IMR-90 (cell line): ENCODE data around the gene KDSR. TPM values are rescaled to one million over a fixed set of nuclear protein-coding genes. Genes with fewer than 3 reads are reported as not detected.

Source experiments
- ATAC-seq: fragments of 200-7000 bp; cut with Tn5 transposase; 2 replicates; pipeline ENCODE4 v1.9.1; 2020; ENCODE audit warnings: low read depth, mild to moderate bottlenecking, moderate library complexity
- BruUV-seq: library from RNA; stranded (reverse); fragments of 400-500 nt; replicated peaks from 2 replicates; lab custom pipeline; 2021; lab: Mats Ljungman, UMichigan
- CTCF ChIA-PET: fragments of 300-600 bp; formaldehyde crosslinking; extraction: SDS; loops from one replicate; lab custom pipeline; 2021; ENCODE audit warnings: antibody characterized with exemption; lab: Yijun Ruan, JAX
- POLR2A ChIA-PET: fragments of 300-600 bp; sonication (Branson Sonifier 250); formaldehyde crosslinking; loops from one replicate; lab custom pipeline; 2022; ENCODE audit warnings: antibody characterized with exemption; ENCODE audit not compliant: unreplicated experiment; lab: Charles Lee
- DNase-seq: peaks from one replicate; pipeline ENCODE4 v3.0.0; 2013
- H2AFZ ChIP-seq: replicated peaks from 2 replicates; pipeline ENCODE3; 2013; ENCODE audit warnings: low read length, mild to moderate bottlenecking; ENCODE audit not compliant: poor library complexity
- H2AK5ac ChIP-seq: 2 replicates; pipeline ENCODE4 v1.6.1; 2013; ENCODE audit warnings: low read depth, low read length, inconsistent platforms
- H2AK9ac ChIP-seq: replicated peaks from 2 replicates; pipeline ENCODE3; 2013; ENCODE audit warnings: mild to moderate bottlenecking, low read depth, low read length, moderate library complexity; ENCODE audit not compliant: poor library complexity
- H2BK120ac ChIP-seq: 2 replicates; pipeline ENCODE4 v1.6.1; 2013; ENCODE audit warnings: low read depth, low read length, inconsistent platforms
- H2BK15ac ChIP-seq: 3 replicates; pipeline ENCODE4 v1.6.1; 2013; ENCODE audit warnings: low read depth, low read length, inconsistent platforms
- H2BK20ac ChIP-seq: 2 replicates; pipeline ENCODE4 v1.6.1; 2013; ENCODE audit warnings: low read depth, mild to moderate bottlenecking, inconsistent platforms, low read length, moderate library complexity
- H2BK5ac ChIP-seq: 2 replicates; pipeline ENCODE4 v1.6.1; 2013; ENCODE audit warnings: mild to moderate bottlenecking, low read depth, low read length, inconsistent platforms; ENCODE audit not compliant: poor library complexity, severe bottlenecking
- H3K14ac ChIP-seq: replicated peaks from 2 replicates; pipeline ENCODE4 v1.6.1; 2013; ENCODE audit warnings: low read depth, low read length, inconsistent platforms
- H3K18ac ChIP-seq: 2 replicates; pipeline ENCODE4 v1.6.1; 2013; ENCODE audit warnings: low read depth, low read length, control low read depth
- H3K23ac ChIP-seq: 2 replicates; pipeline ENCODE4 v1.6.1; 2013; ENCODE audit warnings: low read depth, low read length, inconsistent platforms
- H3K27ac ChIP-seq: 2 replicates; pipeline ENCODE4 v1.5.1; 2013; ENCODE audit warnings: mild to moderate bottlenecking, control low read depth, low read length; ENCODE audit not compliant: insufficient read depth
- H3K27me3 ChIP-seq: 2 replicates; pipeline ENCODE4 v1.6.1; 2013; ENCODE audit warnings: low read length; ENCODE audit not compliant: control insufficient read depth, insufficient read depth
- H3K36me3 ChIP-seq: 2 replicates; pipeline ENCODE4 v1.6.1; 2013; ENCODE audit warnings: low read length, mixed read lengths; ENCODE audit not compliant: control insufficient read depth, insufficient read depth
- H3K4ac ChIP-seq: 2 replicates; pipeline ENCODE4 v1.6.1; 2013; ENCODE audit warnings: low read depth, low read length, inconsistent platforms
- H3K4me1 ChIP-seq: 2 replicates; pipeline ENCODE4 v1.6.1; 2013; ENCODE audit warnings: low read length, mixed read lengths; ENCODE audit not compliant: control insufficient read depth, insufficient read depth
- H3K4me2 ChIP-seq: 2 replicates; pipeline ENCODE4 v1.6.1; 2013; ENCODE audit warnings: low read depth, mild to moderate bottlenecking, control low read depth, low read length, moderate library complexity
- H3K4me3 ChIP-seq: 2 replicates; pipeline ENCODE4 v1.5.1; 2013; ENCODE audit warnings: low read depth, mild to moderate bottlenecking, control low read depth, low read length, moderate library complexity; ENCODE audit not compliant: insufficient read depth
- H3K56ac ChIP-seq: 2 replicates; pipeline ENCODE4 v1.6.1; 2013; ENCODE audit warnings: low read length, inconsistent platforms; ENCODE audit not compliant: insufficient read depth; ENCODE audit errors: extremely low read depth
- H3K79me1 ChIP-seq, 2 experiments: 2 replicates each; pipeline ENCODE4 v1.6.1; 2013; ENCODE audit warnings: low read length in 2 of 2, inconsistent platforms in 1 of 2, low read depth in 1 of 2
- H3K9ac ChIP-seq: 2 replicates; pipeline ENCODE4 v1.6.1; 2013; ENCODE audit warnings: low read depth, low read length, control low read depth
- H3K9me1 ChIP-seq: 2 replicates; pipeline ENCODE4 v1.6.1; 2013; ENCODE audit warnings: low read length, inconsistent platforms; ENCODE audit not compliant: insufficient read depth
- H3K9me3 ChIP-seq: 2 replicates; pipeline ENCODE4 v1.6.1; 2013; ENCODE audit warnings: low read length; ENCODE audit not compliant: control insufficient read depth, insufficient read depth
- H4K20me1 ChIP-seq: 2 replicates; pipeline ENCODE4 v1.6.1; 2013; ENCODE audit warnings: low read length, inconsistent platforms; ENCODE audit not compliant: insufficient read depth
- H4K5ac ChIP-seq: 2 replicates; pipeline ENCODE4 v1.6.1; 2013; ENCODE audit warnings: mild to moderate bottlenecking, low read depth, low read length, control low read depth
- H4K8ac ChIP-seq, 2 experiments: 2 replicates each; pipeline ENCODE4 v1.6.1; 2013; ENCODE audit warnings: low read depth in 2 of 2, low read length in 2 of 2, control low read depth in 1 of 2, inconsistent platforms in 1 of 2
- H4K91ac ChIP-seq: 2 replicates; pipeline ENCODE4 v1.6.1; 2013; ENCODE audit warnings: low read depth, low read length, inconsistent platforms; ENCODE audit not compliant: insufficient read depth
- BHLHE40 ChIP-seq: fragments of 150-350 bp; IDR thresholded peaks from 2 replicates; pipeline ENCODE4 v1.6.1; 2016; ENCODE audit warnings: mild to moderate bottlenecking, low read depth, low read length
- CEBPB ChIP-seq: IDR thresholded peaks from 2 replicates; pipeline ENCODE4 v1.6.1; 2012; ENCODE audit warnings: low read depth, low read length, improper control_type of control experiment
- CHD1 ChIP-seq: IDR thresholded peaks from 2 replicates; pipeline ENCODE4 v1.6.1; 2012; ENCODE audit warnings: low read depth, low read length, improper control_type of control experiment
- CTCF ChIP-seq: conservative IDR thresholded peaks from 2 replicates; pipeline ENCODE4 v1.5.1; 2012; ENCODE audit warnings: mild to moderate bottlenecking, low read depth, low read length, improper control_type of control experiment
- ELK1 ChIP-seq: fragments of 150-350 bp; IDR thresholded peaks from 2 replicates; pipeline ENCODE4 v1.6.1; 2016; ENCODE audit warnings: low read depth, mild to moderate bottlenecking, low read length, moderate library complexity, borderline replicate concordance
- FOS ChIP-seq: fragments of 150-350 bp; IDR thresholded peaks from 2 replicates; pipeline ENCODE4 v1.6.1; 2016; ENCODE audit warnings: low read depth, low read length
- MAFK ChIP-seq: IDR thresholded peaks from 2 replicates; pipeline ENCODE4 v1.6.1; 2012; ENCODE audit warnings: low read depth, low read length, improper control_type of control experiment
- MAZ ChIP-seq: IDR thresholded peaks from 2 replicates; pipeline ENCODE4 v1.6.1; 2012; ENCODE audit warnings: low read depth, mild to moderate bottlenecking, low read length, improper control_type of control experiment, moderate library complexity, borderline replicate concordance
- MXI1 ChIP-seq: IDR thresholded peaks from 2 replicates; pipeline ENCODE4 v1.6.1; 2012; ENCODE audit warnings: low read depth, mild to moderate bottlenecking, low read length, moderate library complexity, borderline replicate concordance
- NFE2L2 ChIP-seq: fragments of 150-350 bp; IDR thresholded peaks from 2 replicates; pipeline ENCODE4 v1.6.1; 2016; ENCODE audit warnings: low read depth, mild to moderate bottlenecking, low read length
- POLR2A ChIP-seq: IDR thresholded peaks from 2 replicates; pipeline ENCODE4 v1.6.1; 2012; ENCODE audit warnings: mild to moderate bottlenecking, low read depth, low read length
- RAD21 ChIP-seq: IDR thresholded peaks from 2 replicates; pipeline ENCODE4 v1.6.1; 2012; ENCODE audit warnings: low read length, improper control_type of control experiment
- RCOR1 ChIP-seq: IDR thresholded peaks from 2 replicates; pipeline ENCODE4 v1.6.1; 2012; ENCODE audit warnings: mild to moderate bottlenecking, low read length, improper control_type of control experiment; ENCODE audit not compliant: insufficient replicate concordance
- RFX5 ChIP-seq: IDR thresholded peaks from 2 replicates; pipeline ENCODE4 v1.8.0; 2012; ENCODE audit warnings: low read depth, mild to moderate bottlenecking, low read length, moderate library complexity
- SMC3 ChIP-seq: fragments of 150-350 bp; IDR thresholded peaks from 2 replicates; pipeline ENCODE4 v1.6.1; 2016; ENCODE audit warnings: low read depth, mild to moderate bottlenecking, antibody characterized with exemption, low read length, moderate library complexity
- USF2 ChIP-seq: fragments of 150-350 bp; IDR thresholded peaks from 2 replicates; pipeline ENCODE4 v1.6.1; 2017; ENCODE audit warnings: mild to moderate bottlenecking, antibody characterized with exemption, low read length, low read depth
- WGBS, 2 experiments: methylation state at CpG; one replicate each; pipeline versions ENCODE4 v1.1.5 to v1.1.7; 2013; ENCODE audit warnings: missing lambda C conversion rate in 2 of 2; ENCODE audit not compliant: insufficient read length in 1 of 2; ENCODE audit errors: extremely low coverage in 2 of 2; 5-methylcytosine and 5-hydroxymethylcytosine counted together
- dilution Hi-C: fragments of 300-500 bp; cut with HindIII; formaldehyde crosslinking; loops from one replicate; pipeline ENCODE4 v1.14.3; 2018; ENCODE audit warnings: low sequenced_read_pairs; ENCODE audit not compliant: unreplicated experiment
- in situ Hi-C: fragments of 300-500 bp; cut with MboI; formaldehyde crosslinking; loops from 3 replicates; pipeline ENCODE4 v1.14.3; 2019; ENCODE audit warnings: low sequenced_read_pairs, inconsistent platforms, mixed read lengths
- intact Hi-C: fragments of 100-400 bp; cut with micrococcal nuclease; formaldehyde crosslinking; loops from 2 replicates; pipeline ENCODE4 v1.10.0; 2022
- polyA plus RNA-seq, 3 experiments: library from polyadenylated mRNA; depleted of rRNA; stranded (reverse); fragments of >200 nt; gene quantifications; 2 replicates each; pipeline ENCODE4 v1.2.3, GENCODE V29; 2012; ENCODE audit warnings: low replicate concordance in 1 of 3
- total RNA-seq: library from RNA; depleted of rRNA; stranded (reverse); fragments of >200 nt; gene quantifications from 2 replicates; pipeline ENCODE4 v1.2.3, GENCODE V29; 2012

Gene KDSR
- total and polyA plus RNA-seq, 2 of the 4 experiments (the other 2 are of a cell fraction), result 21.5 to 21.9 TPM

- H2AK5ac ChIP-seq, result no peak overlapping the region
- no peak overlapping the region for H2AFZ ChIP-seq
- POLR2A ChIA-PET, result no interaction called here
These were observed 60.8 kb downstream of the KDSR start for GRCh38 chr18:63306249-63306648.

More at GRCh38 chr18:63306249-63306648, 60.8 kb downstream of the KDSR start:
- Histone ChIP-seq H2BK20ac (no peak overlapping the region), H4K8ac (no peak overlapping the region), H3K27me3 (peaks cover 4% of the 10 kb centered on the region), H3K14ac (no peak overlapping the region), H2AK9ac (no peak overlapping the region), H3K79me1 (no peaks in the 10 kb centered on the region), H4K20me1 (no peaks in the 10 kb centered on the region), H3K56ac (no peak overlapping the region), H2BK120ac (no peak overlapping the region), H3K27ac (no peak overlapping the region), H4K91ac (no peak overlapping the region), H3K18ac (no peak overlapping the region), H3K4ac (no peak overlapping the region), H3K23ac (no peak overlapping the region), H3K9ac (no peak overlapping the region), H3K36me3 (no peaks in the 10 kb centered on the region), H3K4me2 (no peak overlapping the region), H4K5ac (no peak overlapping the region), H2BK15ac (no peak overlapping the region), H3K4me3 (no peak overlapping the region), H3K9me1 (no peaks in the 10 kb centered on the region), H2BK5ac (no peak overlapping the region), H3K9me3 (no peaks in the 10 kb centered on the region), H3K4me1 (no peaks in the 10 kb centered on the region)
- DNase-seq (no peak), ATAC-seq (no peak)
- WGBS, 2 experiments, result no CpG with 5 or more reads among the region's 6 CpGs
- intact Hi-C loops, result no loop called here
- TF ChIP-seq USF2 (no peak), ELK1 (no peak), RFX5 (no peak), FOS (no peak), MAFK (no peak), MAZ (no peak), SMC3 (no peak), NFE2L2 (no peak), BHLHE40 (no peak), MXI1 (no peak), POLR2A (no peak), CHD1 (no peak), RCOR1 (no peak), CTCF (no peak), RAD21 (no peak), CEBPB (no peak)
- in situ Hi-C loops, result no loop called here
- dilution Hi-C loops, result no loop called here
- BruUV-seq, result no TSS peak
- CTCF ChIA-PET, result no interaction called here
